Measurements from ENCODE around the gene AIF1L. TPM values are rescaled to one million over a fixed set of nuclear protein-coding genes. Genes with fewer than 3 reads are reported as not detected.
"Not testable (repeated sequence)": the region's sequence is repeated elsewhere in the genome, so short reads cannot be mapped to it uniquely, and the experiment has no call there.

AIF1L gene
- total and polyA plus RNA-seq, 2 of the 13 experiments (the other 11 are each of a cell fraction or from before 2014, with no cell fraction given), result 12.4 to 36.5 TPM

DNA sequence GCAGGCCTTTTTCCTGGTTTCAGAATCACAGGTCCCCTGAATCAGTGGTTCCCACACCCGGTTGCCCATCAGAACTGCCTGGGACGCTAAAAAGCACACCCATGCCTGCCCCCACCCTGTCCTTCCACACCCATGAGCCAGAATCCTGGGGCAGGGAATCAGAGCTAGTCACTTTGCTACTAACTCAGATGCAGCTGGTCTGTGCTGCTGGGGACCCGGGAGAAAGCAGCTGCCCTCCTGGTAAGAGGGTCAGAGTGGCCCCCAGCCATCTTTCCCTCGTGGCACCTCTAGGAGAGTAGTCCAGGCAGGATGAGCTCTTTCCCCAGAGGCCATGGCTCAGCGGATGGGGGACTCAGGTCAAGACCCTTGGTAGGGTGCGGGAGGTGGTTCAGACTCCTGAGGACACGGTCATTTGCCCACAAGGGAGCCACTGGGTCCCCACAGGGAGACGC lies 17.8 kb downstream of the AIF1L start (continued):
- TF ChIP-seq, protein P1, sequence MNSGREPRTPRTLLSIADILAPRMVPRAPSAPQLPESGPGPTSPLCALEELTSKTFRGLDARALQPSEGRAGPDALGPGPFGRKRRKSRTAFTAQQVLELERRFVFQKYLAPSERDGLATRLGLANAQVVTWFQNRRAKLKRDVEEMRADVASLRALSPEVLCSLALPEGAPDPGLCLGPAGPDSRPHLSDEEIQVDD (CRISPR knock-in tag; IDR thresholded peaks at IDR 0.05; ENCODE audit: borderline replicate concordance), result no peak
- no peak for TF ChIP-seq TIGD3 (CRISPR knock-in tag; IDR thresholded peaks at IDR 0.05; ENCODE audit: borderline replicate concordance)

DNA sequence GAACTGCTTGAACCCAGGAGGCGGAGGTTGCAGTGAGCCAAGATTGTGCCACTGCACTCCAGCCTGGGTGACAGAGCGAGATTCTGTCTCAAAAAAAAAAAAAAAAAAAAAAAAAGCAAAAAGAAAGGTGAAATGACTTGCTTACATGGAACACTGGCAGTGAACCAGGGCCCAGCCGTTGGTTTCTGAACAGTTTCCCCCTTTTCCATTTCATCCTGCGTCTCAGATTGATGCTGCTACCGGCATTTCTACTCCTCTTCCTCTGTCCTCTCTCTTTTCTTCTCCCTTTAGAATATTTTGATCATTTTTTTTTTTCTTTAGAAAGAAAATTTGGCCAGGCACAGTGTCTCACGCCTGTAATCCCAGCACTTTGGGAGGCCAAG lies 19.0 kb downstream of the AIF1L start:
- intact Hi-C loops (cut with micrococcal nuclease; ENCODE audit: unreplicated experiment); H3K79me2 ChIP-seq (ENCODE audit: insufficient read depth, low read length); H3K4me2 ChIP-seq (ENCODE audit: low read depth, low read length); BruUV-seq (replicated peaks); H3K27me3 ChIP-seq (ENCODE audit: control insufficient read depth in 1 of 2, insufficient read depth in 2 of 2, low read length in 2 of 2); POLR2A ChIA-PET; FAIRE-seq; DNase-seq (ENCODE audit: low spot score); H4K20me1 ChIP-seq (ENCODE audit: insufficient read depth, low read length); CTCF ChIA-PET (ENCODE audit: low intra/inter-chr PET ratio, low total read pairs); H3K36me3 ChIP-seq (replicated peaks in 1 of 2; ENCODE audit: control insufficient read depth in 1 of 2, insufficient read depth in 2 of 2, low read length in 2 of 2); ATAC-seq; H3K9me3 ChIP-seq (ENCODE audit: low read length); in situ Hi-C loops (cut with HindIII; ENCODE audit: extremely low pct_ligation_motif_present, low pct_unique_long_range_greater_than_20kb); H3K4me3 ChIP-seq (replicated peaks in 1 of 3; ENCODE audit: insufficient read depth in 1 of 3, low read depth in 2 of 3, low read length in 3 of 3); H3K9ac ChIP-seq (ENCODE audit: insufficient read depth, low read depth, low read length); H2AFZ ChIP-seq (ENCODE audit: low read length); H3K27ac ChIP-seq (ENCODE audit: extremely low read length, insufficient read depth, low read length): not testable (repeated sequence)
- H3K4me1 ChIP-seq (ENCODE audit: insufficient read depth, low read length), result peaks cover 17% of the 10 kb centered on the region
- WGBS (ENCODE audit: low lambda C conversion rate), result 97% methylated on average over 6 of the region's 6 CpGs

DNA sequence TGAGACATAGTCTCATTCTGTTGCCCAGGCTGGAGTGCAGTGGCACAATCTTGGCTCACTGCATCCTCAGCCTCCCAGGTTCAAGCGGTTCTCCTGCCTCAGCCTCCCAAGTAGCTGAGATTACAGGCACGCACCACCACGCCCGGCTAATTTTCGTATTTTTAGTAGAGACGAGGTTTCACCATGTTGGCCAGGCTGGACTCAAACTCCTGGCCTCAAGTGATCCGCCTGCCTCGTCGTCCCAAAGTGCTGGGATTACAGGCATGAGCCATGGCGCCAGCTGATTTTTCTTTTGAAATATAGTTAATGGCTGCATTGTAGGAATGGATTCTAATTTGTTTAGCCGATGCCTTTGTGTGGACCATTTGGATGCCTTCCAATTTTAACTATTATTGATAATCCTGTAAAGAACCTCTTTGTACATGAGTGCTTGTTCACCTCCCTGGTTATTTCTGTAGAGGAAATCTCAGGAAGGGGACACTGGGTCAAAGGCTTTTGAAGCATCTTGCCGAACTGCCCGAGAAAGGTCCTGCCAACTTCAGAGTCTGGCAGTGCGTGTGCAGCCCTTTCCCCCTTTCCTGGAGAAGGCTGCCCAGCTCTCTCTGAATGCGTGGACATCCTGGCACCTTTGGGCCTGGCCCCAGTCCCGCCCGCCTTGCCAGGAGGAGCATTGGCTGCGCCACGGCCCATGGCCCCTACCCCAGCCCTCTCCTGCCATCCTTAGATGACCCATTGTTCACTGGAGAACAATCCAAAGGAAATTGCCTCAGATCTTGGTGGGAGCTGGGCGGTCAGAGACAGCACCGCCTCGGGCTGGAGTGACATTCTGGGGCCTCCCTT lies 20.2 kb downstream of the AIF1L start:
- H3K9ac ChIP-seq (ENCODE audit: insufficient read depth, low read depth, low read length), result no peak overlapping the region
- no TSS peak for BruUV-seq (replicated peaks)

More for the DNA sequence above, 20.2 kb downstream of the AIF1L start:
- Histone ChIP-seq H2AFZ (ENCODE audit: low read length) (no peak overlapping the region), H3K27me3 (ENCODE audit: control insufficient read depth in 1 of 2, insufficient read depth in 2 of 2, low read length in 2 of 2) (peaks cover 0 to 3% of the 10 kb centered on the region in 2 experiments; a peak in 1 of 5 replicates), H3K27ac (ENCODE audit: extremely low read length, insufficient read depth, low read length) (no peak overlapping the region), H3K4me1 (ENCODE audit: insufficient read depth, low read length) (peaks cover 21% of the 10 kb centered on the region), H3K36me3 (replicated peaks in 1 of 2; ENCODE audit: control insufficient read depth in 1 of 2, insufficient read depth in 2 of 2, low read length in 2 of 2) (peaks cover 1 to 5% of the 10 kb centered on the region in 2 experiments; a peak in 1 of 5 replicates), H3K4me3 (replicated peaks in 1 of 3; ENCODE audit: insufficient read depth in 1 of 3, low read depth in 2 of 3, low read length in 3 of 3) (no peak overlapping the region), H4K20me1 (ENCODE audit: insufficient read depth, low read length) (no peaks in the 10 kb centered on the region), H3K9me3 (ENCODE audit: low read length) (no peaks in the 10 kb centered on the region), H3K79me2 (ENCODE audit: insufficient read depth, low read length) (no peaks in the 10 kb centered on the region), H3K4me2 (ENCODE audit: low read depth, low read length) (no peak overlapping the region)
- ATAC-seq (no peak), DNase-seq (ENCODE audit: low spot score) (no peak), FAIRE-seq (no peak)
- WGBS (ENCODE audit: low lambda C conversion rate), result 97% methylated on average over 20 of the region's 22 CpGs
- TF ChIP-seq ZNF564 (CRISPR knock-in tag; IDR thresholded peaks at IDR 0.05), result no peak
- intact Hi-C loops (cut with micrococcal nuclease; ENCODE audit: unreplicated experiment) (no loop called here), in situ Hi-C loops (cut with HindIII; ENCODE audit: extremely low pct_ligation_motif_present, low pct_unique_long_range_greater_than_20kb) (no loop called here)
- POLR2A ChIA-PET, result no interaction called here
- CTCF ChIA-PET (ENCODE audit: low intra/inter-chr PET ratio, low total read pairs), result no interaction called here
